Measurements from ENCODE around the gene PYCR2.
"Not testable (repeated sequence)": the region's sequence is repeated elsewhere in the genome, so short reads cannot be mapped to it uniquely, and the experiment has no call there.

The PYCR2 gene

DNA sequence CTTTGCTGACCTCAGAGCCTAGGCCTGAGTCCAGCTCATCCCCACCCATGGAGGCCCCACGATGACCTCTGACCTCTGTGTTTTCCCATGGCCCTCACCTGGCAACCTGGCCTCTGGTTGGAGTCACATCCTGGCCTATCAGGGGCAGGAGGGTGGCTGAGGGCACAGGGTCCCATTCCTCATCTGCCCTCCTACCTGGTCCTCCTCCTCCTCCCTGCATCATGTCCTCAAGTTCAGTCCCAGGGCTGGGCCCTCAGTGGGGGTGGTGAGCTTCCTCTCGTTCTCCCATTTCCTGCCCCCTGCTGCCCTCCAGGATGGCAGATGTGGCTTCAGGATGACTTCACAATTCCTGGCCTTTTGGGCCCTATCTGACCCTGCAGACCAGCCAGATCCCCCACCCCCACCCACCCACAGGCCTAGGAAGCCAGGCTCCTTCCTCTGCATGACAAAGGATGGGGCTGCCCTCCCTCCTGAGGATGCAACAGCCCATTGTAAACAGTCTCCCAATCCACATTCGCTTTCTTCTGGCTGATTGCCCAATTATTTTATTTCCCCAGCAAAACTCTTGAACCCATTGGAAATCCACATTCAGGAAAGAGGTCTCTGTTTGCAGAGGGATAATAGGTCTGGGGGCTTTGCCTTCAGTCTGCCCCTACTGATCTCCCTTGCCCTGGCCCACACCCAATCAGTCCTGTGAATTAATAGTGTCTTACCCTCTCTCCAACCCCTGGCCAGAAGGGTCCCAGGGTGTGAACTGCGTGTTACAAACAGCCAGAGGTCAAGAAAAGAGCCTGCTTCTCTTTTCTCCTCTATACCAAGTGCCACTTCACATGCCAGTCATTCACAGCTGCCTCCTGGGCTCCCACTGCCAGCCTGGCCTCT is 24.8 kb downstream of the PYCR2 start:
- intact Hi-C loops (cut with DNase I): no loop called here
- no peak for DNase-seq

DNA sequence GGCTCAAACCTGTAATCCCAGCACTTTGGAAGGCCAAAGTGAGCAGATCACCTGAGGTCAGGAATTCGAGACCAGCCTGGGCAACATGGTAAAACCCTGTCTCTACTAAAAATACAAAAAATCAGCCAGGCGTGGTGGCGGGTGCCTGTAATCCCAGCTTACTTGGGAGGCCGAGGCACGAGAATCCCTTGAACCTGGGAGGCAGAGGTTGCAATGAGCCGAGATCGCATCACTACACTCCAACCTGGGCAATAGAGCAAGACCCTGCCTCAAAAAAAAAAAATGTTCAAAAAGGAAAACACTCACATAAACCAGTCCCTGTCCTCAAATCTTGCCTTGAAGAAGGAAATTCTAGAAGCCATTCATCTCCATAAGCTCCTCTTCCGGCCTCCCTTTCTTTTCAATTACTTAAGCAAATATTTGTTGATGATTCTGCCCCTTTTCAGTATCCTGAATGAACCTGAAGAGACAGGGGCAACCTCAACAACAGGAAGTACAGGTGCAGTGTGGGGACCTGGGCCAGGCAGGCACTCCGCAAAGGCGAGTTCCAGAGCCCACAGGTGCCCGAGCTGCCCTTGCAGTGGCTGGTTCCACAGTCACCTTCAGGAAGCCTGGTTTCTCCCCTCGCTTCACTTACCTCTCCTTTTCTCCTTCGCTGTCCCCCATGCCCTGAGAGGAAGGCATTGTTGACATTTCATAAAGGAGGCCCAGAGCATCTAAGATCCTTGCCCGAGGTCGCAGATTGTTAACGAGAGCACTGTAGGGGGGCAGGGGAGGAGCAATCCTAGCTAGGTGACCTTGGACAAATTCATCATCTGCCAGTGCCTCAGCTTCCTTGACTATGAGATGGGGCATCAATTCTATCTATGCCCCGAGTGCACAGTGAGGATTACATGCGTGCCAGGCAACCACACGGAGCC is 26.2 kb downstream of the PYCR2 start:
- intact Hi-C loops (cut with DNase I): no loop called here
- no peak for DNase-seq

DNA sequence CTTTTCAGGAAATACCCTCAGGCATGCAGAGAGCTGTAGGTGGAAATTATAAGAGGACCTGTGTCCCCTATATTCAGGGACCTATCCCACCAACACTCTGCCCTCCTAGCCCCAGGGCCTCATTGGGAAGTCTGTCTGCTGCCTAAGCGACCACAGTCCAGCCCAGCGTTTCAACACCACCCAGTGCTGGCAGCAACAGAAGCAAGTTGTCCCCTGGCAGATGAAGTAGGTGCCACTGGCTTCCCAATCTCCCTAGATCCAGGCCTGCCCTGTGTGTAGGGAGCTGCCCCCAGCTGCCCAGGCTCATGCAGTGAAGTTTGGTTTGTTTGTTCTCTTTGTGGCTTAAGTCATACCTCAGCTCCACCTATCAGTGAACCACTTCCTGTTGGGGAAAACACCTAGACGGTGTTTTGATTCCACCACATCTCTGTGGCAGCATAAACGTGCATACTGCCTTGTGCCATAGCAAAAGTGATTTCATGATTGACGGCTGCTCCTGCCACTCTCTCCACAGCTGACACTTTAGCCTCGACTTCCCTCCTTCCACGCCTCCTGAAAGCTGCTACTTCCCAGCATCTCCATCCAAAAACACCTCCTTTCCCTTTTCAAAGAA is 27.0 kb downstream of the PYCR2 start:
- no peak for DNase-seq
- intact Hi-C loops (cut with DNase I): no loop called here

DNA sequence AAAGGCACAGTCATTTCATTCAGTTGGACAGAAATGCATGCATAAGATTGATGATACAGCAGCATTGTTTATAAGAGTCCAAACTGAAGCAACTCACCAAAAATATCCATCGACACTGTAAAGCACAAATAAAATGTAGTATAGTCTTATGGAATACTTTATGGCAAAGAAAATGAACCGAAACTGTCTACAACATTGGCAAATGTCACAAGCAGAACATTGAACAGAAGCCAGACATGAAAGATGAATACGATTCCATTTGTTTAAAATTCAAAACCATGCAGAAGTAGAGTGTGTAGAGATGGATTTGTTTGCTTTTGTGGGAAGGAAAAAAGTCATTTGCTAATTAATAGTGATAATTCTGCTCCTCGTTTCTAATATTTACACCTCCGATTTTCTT is 27.6 kb downstream of the PYCR2 start:
- intact Hi-C loops (cut with DNase I): no loop called here
- no peak for DNase-seq

DNA sequence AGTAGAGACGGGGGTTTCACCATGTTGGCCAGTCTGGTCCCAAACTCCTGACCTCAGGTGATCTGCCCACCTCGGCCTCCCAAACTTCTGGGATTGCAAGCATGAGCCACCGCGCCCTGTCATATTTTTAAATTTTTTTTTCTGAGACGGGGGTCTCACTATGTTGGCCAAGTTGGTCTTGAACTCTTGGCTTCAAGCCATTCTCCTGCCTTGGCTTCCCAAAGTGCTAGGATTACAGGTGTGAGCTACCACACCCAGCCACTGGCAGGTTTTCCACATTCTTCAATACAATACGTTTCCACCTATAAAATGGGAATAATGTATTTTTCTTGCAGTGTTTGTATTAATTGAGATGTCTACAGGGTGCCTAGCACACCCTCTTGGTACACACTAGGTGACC is 31.7 kb downstream of the PYCR2 start:
- intact Hi-C loops (cut with DNase I): no loop called here
- no peak for DNase-seq

DNA sequence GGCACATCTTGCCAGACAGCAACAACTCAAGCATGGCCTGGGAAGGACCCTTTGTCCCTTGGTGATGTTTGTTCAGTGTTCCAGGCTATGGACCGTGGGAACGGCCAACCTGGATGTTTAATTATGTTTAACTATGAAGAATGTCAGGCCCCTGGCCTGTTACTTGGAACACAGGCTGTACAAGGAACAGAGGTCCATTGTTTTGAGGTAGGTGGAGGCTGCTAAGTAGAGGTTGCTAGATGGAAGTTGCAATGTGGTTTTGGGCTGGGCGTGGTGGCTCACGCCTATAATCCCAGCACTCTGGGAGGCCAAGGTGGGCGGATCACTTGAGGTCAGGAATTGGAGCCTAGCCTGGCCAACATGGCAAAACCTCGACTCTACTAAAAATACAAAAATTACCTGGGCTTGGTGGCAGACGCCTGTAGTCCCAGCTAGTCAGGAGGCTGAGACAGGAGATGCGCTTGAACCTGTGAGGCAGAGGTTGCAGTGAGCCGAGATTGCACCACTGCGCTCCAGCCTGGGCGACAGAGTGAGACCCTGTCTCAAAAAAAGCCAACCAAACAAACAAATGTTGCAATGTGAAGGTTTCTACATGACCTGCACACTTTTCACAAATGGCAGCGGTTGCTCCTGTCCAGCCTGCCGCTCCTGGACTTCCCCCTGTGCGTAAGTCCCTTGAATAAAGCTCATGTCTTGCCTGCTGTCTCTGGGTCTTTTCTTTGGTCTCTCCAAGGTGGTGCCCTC is 32.6 kb downstream of the PYCR2 start:
- DNase-seq: no peak
- intact Hi-C loops (cut with DNase I): no loop called here

DNA sequence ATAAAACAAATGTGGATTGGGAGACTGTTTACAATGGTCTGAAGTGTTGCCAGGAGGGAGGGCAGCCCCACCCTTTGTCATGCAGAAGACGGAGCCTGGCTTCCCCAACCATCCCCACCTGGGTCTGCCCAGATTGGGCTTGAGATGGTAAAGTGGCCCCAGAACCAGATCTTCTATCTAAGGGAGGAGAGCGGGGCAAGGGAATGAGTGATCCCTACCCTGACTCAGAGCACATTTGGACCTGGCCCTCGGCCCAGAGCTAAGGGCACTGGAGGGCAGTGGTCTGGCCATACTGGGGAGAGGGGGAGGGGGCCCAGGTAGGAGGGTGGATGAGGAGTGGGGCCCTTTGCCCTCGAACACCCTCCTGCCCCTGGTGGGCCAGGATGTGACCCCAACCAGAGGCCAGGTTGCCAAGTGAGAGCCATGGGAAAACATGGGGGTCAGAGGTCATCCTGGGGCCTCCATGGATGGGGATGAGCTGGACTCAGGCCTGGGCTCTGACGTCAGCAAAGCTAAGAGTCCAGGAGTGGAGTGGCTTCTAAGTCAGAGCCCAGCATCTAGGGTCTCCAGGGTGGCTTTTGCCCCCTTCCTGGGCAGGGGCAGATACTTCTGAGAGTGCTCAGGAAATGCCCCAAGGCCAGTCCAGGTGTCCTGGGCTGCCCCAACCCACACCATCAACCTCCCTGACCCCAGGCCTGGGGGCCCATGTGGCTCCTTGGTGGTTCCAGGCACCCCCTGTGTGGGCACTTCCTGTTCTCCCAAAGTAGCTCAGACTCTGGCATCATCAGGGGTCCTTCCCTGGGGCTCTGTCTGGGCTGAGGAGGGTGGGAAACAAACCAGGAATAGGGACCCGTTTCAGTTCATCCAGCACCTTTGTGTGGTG is 33.5 kb downstream of the PYCR2 start:
- intact Hi-C loops (cut with DNase I): no loop called here
- DNase-seq: no peak

DNA sequence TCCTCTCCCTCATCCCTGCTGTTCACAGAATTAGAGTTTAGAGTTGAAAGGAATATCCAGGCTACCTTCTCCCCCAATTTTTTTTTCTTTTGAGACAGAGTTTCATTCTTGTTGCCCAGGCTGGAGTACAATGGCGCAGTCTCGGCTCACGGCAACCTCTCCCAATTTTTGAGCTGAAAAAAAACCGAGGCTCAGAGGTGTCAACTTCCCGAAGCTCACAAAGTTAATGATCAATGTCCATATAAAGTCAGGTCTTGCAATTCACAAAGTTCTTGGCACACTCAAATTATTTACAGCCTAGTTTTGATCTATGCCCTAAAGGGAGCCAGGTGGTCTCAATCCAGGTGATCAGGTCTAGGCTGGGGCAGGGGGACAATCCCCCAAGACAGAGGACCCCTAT is 34.3 kb downstream of the PYCR2 start:
- intact Hi-C loops (cut with DNase I): no loop called here
- no peak for DNase-seq

DNA sequence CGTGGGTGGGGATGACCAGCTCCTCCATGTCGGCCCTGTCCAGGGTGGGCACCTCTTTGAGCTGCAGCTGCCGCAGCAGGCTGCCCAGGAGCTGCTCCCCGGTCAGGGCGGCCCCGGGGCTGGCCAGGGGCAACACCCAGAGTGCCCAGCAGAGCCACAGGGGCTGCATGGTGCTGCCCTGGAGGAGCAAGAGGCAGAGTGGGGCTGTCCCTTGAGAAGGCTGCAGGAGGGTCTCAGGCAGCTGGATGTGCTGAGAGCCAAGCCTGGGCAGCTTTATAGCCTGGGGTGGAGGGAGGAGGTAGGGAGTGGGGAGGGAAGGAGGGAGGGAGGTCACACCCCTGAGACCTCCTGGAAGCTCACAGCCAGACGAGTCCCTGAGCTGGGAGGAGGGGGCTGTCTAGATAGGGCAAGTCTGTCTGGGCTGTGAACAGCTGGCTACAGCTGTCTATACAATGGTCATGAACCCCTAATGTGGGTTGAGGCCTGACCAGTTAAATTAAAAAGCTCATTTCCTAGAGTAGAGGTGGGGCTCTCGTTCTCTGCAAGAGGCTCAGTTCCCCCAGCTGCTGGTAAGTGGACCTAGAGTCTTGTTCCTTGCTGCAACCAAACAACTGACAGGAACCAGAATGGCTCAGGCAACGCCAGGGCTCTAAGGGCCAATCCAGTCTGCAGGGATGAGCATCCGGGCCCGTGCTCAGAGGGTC is 35.0 kb downstream of the PYCR2 start, which contains the start of gene LEFTY1:
TSS of gene LEFTY1 (minus strand) at position 249 of the 704 bp plus-strand sequence. CDS start at position 169, 80 bp downstream.
- intact Hi-C loops (cut with DNase I): no loop called here
- DNase-seq: no peak

DNA sequence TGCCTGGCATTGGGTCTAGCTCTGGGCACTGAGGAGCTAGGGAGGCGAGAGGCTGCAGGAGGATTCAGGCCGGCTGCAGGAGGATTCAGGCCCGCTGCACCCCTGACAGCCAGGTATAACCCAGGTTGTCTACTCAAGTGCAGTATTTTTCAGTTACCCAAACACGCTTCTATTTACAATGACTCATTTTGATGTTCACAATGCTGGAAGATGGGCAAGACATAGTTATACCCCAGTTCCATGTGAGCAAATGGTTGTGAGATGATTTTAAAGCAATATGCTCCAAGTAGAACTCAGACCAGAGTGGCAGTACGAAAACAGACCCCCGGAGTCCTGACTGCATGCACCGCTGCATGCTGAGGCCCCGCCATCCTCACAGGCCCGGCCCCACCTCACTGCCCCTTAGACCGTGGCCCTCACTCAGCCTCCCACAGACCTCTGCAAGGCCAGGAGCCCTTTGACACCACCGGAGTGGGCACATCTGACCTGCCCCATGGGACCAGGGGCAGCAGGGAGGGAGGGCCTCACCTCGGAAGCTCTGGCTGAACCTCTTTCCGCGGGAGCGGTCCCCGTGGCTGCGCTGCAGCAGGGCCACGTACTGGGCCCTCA is 35.7 kb downstream of the PYCR2 start:
- intact Hi-C loops (cut with DNase I): no loop called here
- no peak for DNase-seq

DNA sequence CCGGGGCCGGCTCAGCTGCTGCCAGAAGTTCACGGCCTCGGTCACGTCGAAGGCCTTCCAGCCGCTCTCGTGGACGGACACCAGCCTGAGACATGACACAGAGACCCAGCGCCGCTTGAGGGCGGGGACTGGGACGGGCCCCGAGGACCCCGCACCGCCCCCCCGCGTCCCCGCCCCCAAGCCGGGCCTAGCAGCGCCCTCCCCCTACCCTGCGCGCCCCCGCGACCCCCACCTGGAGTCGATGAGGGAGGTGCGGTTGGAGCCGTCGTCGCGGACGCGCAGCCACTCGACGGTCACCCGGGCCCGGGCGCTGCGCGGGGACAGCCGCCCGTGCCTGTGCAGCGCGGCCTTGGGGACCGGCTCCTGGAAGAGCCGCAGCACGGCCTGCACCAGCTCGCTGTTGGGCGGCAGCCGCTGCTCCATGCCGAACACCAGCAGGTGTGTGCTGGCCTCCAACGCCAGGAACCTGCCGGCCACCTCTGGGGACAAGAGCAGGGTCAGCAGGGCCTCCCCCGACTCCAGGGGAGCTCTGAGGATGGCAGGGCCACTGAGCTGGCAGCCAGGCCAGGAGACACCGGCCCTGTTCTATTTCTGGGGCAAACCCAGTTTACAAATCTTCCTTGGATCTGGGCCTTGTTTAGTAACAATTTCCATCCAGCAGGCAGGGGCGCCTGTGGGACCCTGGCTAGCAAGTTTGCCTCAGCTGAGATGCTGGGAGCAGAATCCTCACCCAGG is 36.3 kb downstream of the PYCR2 start:
- intact Hi-C loops (cut with DNase I); DNase-seq: not testable (repeated sequence)

DNA sequence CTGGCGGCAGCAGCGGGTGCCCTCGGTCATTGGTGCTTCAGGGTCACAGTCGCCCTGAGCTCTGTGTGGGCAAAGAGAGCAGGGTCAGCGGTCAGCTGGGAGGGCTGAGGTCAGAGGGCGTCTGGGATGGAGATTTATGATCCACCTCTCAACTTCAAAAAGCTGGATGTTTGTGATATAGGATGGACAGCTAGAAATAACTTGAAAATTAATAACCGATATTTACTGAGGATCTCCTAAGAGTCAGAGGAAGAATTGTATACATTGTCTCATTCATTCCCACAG is 37.1 kb downstream of the PYCR2 start:
- intact Hi-C loops (cut with DNase I): no loop called here
- DNase-seq: no peak

DNA sequence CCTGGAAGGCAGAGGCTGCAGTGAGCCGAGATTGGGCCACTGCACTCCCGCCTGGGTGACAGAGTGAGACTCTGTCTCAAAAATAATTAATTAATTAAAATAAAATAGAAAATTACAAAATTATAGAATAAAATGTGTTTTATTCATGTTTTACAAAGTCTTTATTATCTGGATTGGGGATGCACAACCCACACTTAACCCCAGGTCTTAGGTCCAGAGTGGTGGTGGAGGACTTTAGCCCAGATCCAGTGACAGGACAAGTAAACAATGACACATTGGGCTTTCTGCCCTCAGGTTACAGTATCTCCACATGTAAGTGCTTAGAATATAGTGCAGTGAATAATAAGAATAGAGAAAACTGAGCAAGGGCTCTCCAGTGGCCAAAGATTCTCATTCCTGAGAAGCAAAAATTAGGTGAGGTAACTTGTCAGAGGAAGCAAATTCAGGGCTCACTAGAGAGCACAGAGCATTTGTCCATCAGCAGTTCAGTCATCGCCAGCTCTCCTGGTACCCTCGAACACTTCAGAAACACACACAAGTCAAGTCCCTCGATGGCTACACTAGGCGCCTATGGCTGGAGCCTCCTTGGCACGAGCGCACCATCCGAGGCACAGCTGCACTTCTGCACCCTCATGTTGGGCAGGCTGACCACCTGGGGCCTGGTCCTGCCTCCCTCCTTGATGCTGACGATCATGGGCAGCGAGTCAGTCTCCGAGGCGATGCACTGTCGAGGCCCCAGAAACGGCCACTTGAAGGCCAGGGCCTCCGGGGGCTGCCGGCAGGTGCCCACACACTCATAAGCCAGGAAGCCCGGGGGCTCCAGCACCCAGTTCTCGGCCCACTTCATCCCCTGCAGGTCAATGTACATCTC is 37.7 kb downstream of the PYCR2 start:
- intact Hi-C loops (cut with DNase I): no loop called here
- no peak for DNase-seq

DNA sequence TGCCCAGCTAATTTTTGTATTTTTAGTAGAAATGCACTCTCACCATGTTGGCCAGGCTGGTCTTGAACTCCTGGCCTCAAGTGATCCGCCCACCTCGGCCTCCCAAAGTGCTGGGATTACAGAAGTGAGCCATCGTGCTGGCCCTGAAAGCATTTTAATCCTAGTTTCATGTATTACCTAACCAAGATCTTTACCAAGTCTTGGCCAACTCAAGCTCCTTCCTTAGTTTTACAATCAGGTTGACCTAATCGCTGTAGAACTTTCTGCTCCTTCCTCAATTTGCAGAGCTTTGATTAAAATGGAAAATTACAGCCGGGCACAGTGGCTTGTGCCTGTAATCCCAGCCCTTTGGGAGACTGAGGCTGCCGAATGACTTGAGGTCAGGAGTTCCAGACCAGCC is 38.7 kb downstream of the PYCR2 start:
- DNase-seq: no peak
- intact Hi-C loops (cut with DNase I): no loop called here

DNA sequence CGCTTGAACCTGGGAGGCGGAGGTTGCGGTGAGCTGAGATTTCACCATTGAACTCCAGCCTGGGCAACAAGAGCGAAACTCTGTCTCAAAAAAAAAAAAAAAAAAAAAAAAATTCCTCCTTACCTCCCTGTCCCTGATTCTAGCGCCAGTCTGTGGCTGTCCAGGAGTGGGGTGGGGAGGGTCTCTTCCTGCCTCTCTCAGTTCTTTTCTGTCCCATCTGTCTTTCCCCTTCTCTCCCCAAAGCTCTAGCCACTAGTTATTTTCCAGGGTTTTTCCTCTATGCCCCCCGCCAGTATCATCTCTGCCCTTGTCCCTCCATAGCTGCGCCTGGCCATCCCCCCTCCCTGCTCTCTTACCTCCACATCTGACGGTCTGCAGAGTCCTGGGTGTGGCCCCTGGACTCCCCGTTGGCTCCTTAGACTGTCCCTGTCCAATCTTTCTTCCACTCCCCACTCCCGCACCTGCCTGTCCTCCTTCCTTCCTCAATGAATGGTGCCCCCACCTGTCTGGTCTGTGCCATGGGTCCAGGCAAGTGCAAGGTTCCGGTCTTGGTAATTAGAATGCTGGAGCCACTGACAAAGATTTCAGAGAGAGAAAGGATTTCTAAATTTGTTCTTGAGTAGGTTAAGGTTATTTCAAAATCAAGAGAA is 40.3 kb downstream of the PYCR2 start:
- intact Hi-C loops (cut with DNase I): no loop called here
- DNase-seq: no peak

Measured in head of caudate nucleus (tissue), 42 donors.